BLaER1 treated with 17β-estradiol and CSF1 and Interleukin-3, amounts not matched to agents 10 nM and 100 nM (cell line): ENCODE measurements around the gene VWC2.
A peak's percentile ranks its signal among the peaks of the same experiment; 100 is the strongest.

Experiments used
- H3K27ac ChIP-seq, 11 experiments: shearing (Covaris generic); formaldehyde crosslinking; 2 replicates each; pipeline ENCODE4 v1.8.1; 2022
- H3K27me3 ChIP-seq, 11 experiments: shearing (Covaris generic); formaldehyde crosslinking; 2 replicates each; pipeline ENCODE4 v1.8.1; 2022
- H3K36me3 ChIP-seq, 11 experiments: shearing (Covaris generic); formaldehyde crosslinking; 2 replicates each; pipeline ENCODE4 v1.8.1; 2022
- H3K4me1 ChIP-seq, 10 experiments: shearing (Covaris generic); formaldehyde crosslinking; 2 replicates each; pipeline ENCODE4 v1.8.1; 2022
- H3K4me2 ChIP-seq, 11 experiments: shearing (Covaris generic); formaldehyde crosslinking; 2 replicates each; pipeline ENCODE4 v1.8.1; 2022
- H3K4me3 ChIP-seq, 10 experiments: shearing (Covaris generic); formaldehyde crosslinking; 2 replicates each; pipeline ENCODE4 v1.8.1; 2022
- H3K9ac ChIP-seq, 11 experiments: shearing (Covaris generic); formaldehyde crosslinking; 2 replicates each; pipeline ENCODE4 v1.8.1; 2022
- H3K9me3 ChIP-seq, 11 experiments: shearing (Covaris generic); formaldehyde crosslinking; replicated peaks in 1 of 11; 2 replicates each; pipeline ENCODE4 v1.8.1; 2022
- H4K20me1 ChIP-seq, 11 experiments: shearing (Covaris generic); formaldehyde crosslinking; 2 replicates each; pipeline ENCODE4 v1.8.1; 2022
- Cebpa-rat ChIP-seq, 11 experiments: shearing (Covaris generic); IDR thresholded peaks; 2 replicates each; pipeline ENCODE4 v1.8.1; 2022

Gene VWC2

GRCh38 chr7:49769285-49769857 lies 4.1 kb upstream of the VWC2 start:
- Histone ChIP-seq H3K9me3 (peaks cover 0 to 1% (median 0%) of the 10 kb centered on the region in 11 experiments; a peak in 1 of 22 replicates), H4K20me1 (peaks cover 0 to 16% (median 9%) of the 10 kb centered on the region in 11 experiments; a peak in 16 of 22 replicates), H3K4me1 (peaks cover 6 to 56% (median 46%) of the 10 kb centered on the region in 10 experiments), H3K4me3 (no peak overlapping the region), H3K4me2 (no peak overlapping the region), H3K9ac (no peak overlapping the region), H3K36me3 (no peaks in the 10 kb centered on the region), H3K27me3 (peaks cover 35 to 49% (median 40%) of the 10 kb centered on the region in 11 experiments), H3K27ac (no peak overlapping the region)
- TF ChIP-seq Cebpa-rat (IDR thresholded peaks at IDR 0.05) = no peak

GRCh38 chr7:49770838-49771237 lies 2.6 kb upstream of the VWC2 start:
- peaks cover 49 to 64% (median 55%) of the 10 kb centered on the region in 11 experiments for H3K27me3 ChIP-seq
- H3K4me2 ChIP-seq = no peak overlapping the region

DNA sequence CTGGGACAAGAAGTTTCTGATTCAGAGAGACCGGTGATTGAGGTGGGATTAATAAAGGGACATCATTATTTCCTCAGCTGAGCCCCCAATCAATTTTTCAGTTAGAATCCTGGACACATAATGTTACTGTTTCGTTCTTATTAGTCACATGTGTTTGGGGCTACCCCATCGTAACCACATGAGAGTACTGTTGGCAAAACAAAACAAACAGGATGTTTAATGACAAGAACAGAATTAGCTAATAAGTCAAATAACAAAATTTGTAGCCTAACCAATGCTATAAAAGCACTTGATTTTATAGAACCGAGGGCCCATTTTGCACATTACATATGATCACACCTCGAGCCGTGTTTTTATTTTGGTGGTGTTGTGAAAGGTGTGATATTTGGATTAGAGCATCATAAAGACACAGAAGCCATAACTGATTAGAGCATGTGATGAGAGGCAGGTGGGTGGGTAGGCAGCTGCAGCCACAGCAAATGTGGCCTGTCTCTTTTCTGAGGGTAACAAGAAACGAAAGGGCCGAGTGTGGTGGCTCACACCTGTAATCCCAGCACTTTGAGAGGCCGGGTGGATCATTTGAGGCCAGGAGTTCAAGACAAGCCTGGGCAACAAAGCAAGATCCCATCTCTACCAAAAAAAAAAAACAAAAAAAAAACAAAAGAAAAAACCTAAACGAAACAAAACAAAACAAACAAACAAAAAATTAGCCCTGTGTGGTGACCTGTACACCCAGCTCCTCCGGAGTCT lies 1.8 kb upstream of the VWC2 start:
- H4K20me1 ChIP-seq = peaks cover 0 to 29% (median 17%) of the 10 kb centered on the region in 11 experiments; a peak in 16 of 22 replicates
- TF ChIP-seq Cebpa-rat (IDR thresholded peaks at IDR 0.05) = no peak
- no peak overlapping the region for H3K9ac ChIP-seq
- no peak overlapping the region for H3K4me2 ChIP-seq
- peaks cover 57 to 71% (median 62%) of the 10 kb centered on the region in 11 experiments for H3K27me3 ChIP-seq
- H3K4me1 ChIP-seq = peaks cover 16 to 56% (median 50%) of the 10 kb centered on the region in 10 experiments
- no peaks in the 10 kb centered on the region; a peak in 1 of 22 replicates for H3K9me3 ChIP-seq
- H3K4me3 ChIP-seq = no peak overlapping the region
- no peaks in the 10 kb centered on the region for H3K36me3 ChIP-seq
- H3K27ac ChIP-seq = no peak overlapping the region

More at GRCh38 chr7:49770838-49771237, 2.6 kb upstream of the VWC2 start:
- no peaks in the 10 kb centered on the region for H3K36me3 ChIP-seq
- peaks cover 0 to 26% (median 17%) of the 10 kb centered on the region in 11 experiments; a peak in 16 of 22 replicates for H4K20me1 ChIP-seq
- no peak overlapping the region for H3K9ac ChIP-seq
- H3K27ac ChIP-seq = no peak overlapping the region
- H3K9me3 ChIP-seq = no peaks in the 10 kb centered on the region
- no peak for TF ChIP-seq Cebpa-rat (IDR thresholded peaks at IDR 0.05)
- no peak overlapping the region for H3K4me3 ChIP-seq
- H3K4me1 ChIP-seq = peaks cover 12 to 61% (median 55%) of the 10 kb centered on the region in 10 experiments

- H3K4me2 ChIP-seq = peak overlapping the region; percentile 96 to 100 (median 99)
- H3K9me3 ChIP-seq = no peaks in the 10 kb centered on the region; a peak in 1 of 22 replicates
- H3K9ac ChIP-seq = peak overlapping the region in 8 of 11 experiments; percentile 41 to 66 (median 54); a peak in 8 of 22 replicates
- H3K4me1 ChIP-seq = peaks cover 16 to 43% (median 37%) of the 10 kb centered on the region in 10 experiments; a peak in 19 of 20 replicates
- H3K27ac ChIP-seq = no peak overlapping the region
- H3K36me3 ChIP-seq = no peaks in the 10 kb centered on the region
- H3K4me3 ChIP-seq = peak overlapping the region; percentile 55 to 78 (median 67)
- peaks cover 0 to 29% (median 17%) of the 10 kb centered on the region in 11 experiments; a peak in 16 of 22 replicates for H4K20me1 ChIP-seq
- H3K27me3 ChIP-seq = peaks cover 70 to 84% (median 75%) of the 10 kb centered on the region in 11 experiments
- TF ChIP-seq Cebpa-rat (IDR thresholded peaks at IDR 0.05) = no peak
Measured at GRCh38 chr7:49772916-49773217, 571 bp upstream of the VWC2 start.

DNA sequence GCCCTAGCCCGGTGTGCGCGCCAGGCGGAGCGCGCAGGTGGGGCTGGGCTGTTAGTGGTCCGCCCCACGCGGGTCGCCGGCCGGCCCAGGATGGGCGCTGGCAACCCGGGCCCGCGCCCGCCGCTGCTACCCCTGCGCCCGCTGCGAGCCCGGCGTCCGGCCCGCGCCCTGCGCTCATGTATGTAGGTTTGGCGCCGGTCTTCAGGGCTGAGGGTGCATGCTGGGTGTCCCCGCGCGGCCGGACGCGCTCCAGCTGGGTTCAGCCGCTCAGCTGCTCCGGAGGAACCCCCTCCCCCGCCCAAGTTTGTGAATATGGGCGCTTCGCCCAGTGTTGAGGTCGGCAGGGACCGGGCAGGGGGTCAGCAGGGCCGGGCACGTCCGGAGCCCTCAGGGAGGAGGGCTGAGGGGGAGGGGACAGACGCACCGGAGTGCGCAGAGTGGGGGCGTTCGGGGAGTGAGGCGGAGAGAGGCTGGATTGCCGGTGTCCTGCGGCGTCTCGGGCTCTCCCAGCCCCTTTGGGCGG lies 559 bp downstream of the VWC2 start:
- Histone ChIP-seq H4K20me1 (peaks cover 0 to 29% (median 17%) of the 10 kb centered on the region in 11 experiments; a peak in 16 of 22 replicates), H3K4me2 (peak overlapping the region; percentile 96 to 100 (median 99)), H3K9me3 (no peaks in the 10 kb centered on the region; a peak in 1 of 22 replicates), H3K4me1 (peaks cover 23 to 38% (median 33%) of the 10 kb centered on the region in 10 experiments), H3K9ac (peak overlapping the region in 10 of 11 experiments; percentile 25 to 66 (median 50); a peak in 19 of 22 replicates), H3K27me3 (peaks cover 74 to 92% (median 84%) of the 10 kb centered on the region in 11 experiments), H3K4me3 (peak overlapping the region; percentile 55 to 78 (median 67)), H3K27ac (no peak overlapping the region), H3K36me3 (no peaks in the 10 kb centered on the region)
- no peak for TF ChIP-seq Cebpa-rat (IDR thresholded peaks at IDR 0.05)

DNA sequence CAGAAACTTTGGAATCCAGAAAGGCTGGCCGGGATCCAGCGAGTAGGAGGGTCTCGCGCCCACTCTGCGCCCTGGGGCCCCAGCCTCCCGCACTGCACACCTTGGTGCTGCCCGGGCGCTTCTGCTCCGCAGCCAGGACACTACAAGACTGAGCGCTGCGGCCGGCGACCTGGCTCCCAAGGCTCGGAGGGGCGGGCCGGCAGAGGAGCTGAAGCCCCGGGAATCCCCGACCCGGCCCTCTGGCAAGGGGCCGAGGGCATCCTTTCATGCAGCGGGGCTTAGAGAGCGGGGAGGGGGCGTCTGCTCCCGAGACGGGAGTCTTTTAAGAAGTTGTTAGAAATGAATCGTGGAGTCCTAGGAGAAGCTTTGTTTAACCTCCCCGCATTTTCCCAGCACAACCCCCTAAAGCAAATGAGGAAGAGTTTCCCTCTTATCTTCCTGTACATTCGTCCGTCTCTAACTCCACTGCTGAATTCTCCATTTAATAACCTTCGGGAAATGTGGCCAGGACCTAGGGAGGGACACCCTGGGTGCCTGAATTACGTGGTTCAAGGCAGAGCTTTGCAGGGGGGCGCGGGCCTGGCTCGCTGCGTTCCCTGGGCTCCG lies 1.1 kb downstream of the VWC2 start:
- Histone ChIP-seq H3K4me3 (peak overlapping the region; percentile 55 to 78 (median 67)), H3K4me1 (peaks cover 26 to 40% (median 33%) of the 10 kb centered on the region in 10 experiments), H3K9me3 (no peaks in the 10 kb centered on the region; a peak in 1 of 22 replicates), H3K27me3 (peaks cover 74 to 95% (median 87%) of the 10 kb centered on the region in 11 experiments), H3K36me3 (no peaks in the 10 kb centered on the region), H3K27ac (no peak overlapping the region), H4K20me1 (peaks cover 0 to 29% (median 17%) of the 10 kb centered on the region in 11 experiments; a peak in 16 of 22 replicates), H3K4me2 (peak overlapping the region; percentile 96 to 100 (median 99)), H3K9ac (peak overlapping the region in 9 of 11 experiments; percentile 25 to 66 (median 50); a peak in 15 of 22 replicates)
- TF ChIP-seq Cebpa-rat (IDR thresholded peaks at IDR 0.05) = no peak

- peak overlapping the region; percentile 55 to 78 (median 67) for H3K4me3 ChIP-seq
- H3K4me1 ChIP-seq = peaks cover 26 to 40% (median 33%) of the 10 kb centered on the region in 10 experiments
- H4K20me1 ChIP-seq = peaks cover 0 to 29% (median 17%) of the 10 kb centered on the region in 11 experiments; a peak in 16 of 22 replicates
- no peaks in the 10 kb centered on the region; a peak in 1 of 22 replicates for H3K9me3 ChIP-seq
- peaks cover 74 to 96% (median 88%) of the 10 kb centered on the region in 11 experiments for H3K27me3 ChIP-seq
- H3K4me2 ChIP-seq = peak overlapping the region; percentile 96 to 100 (median 99)
- peak overlapping the region in 10 of 11 experiments; percentile 8 to 66 (median 36); a peak in 13 of 22 replicates for H3K9ac ChIP-seq
- no peak for TF ChIP-seq Cebpa-rat (IDR thresholded peaks at IDR 0.05)
- no peak overlapping the region for H3K27ac ChIP-seq
- H3K36me3 ChIP-seq = no peaks in the 10 kb centered on the region
Measured at GRCh38 chr7:49775065-49775948, 1.9 kb downstream of the VWC2 start.
